IMR-90 (cell line): ENCODE data around the gene GLRX5. TPM values are rescaled to one million over a fixed set of nuclear protein-coding genes. Genes with fewer than 3 reads are reported as not detected.

Experiments used
- ATAC-seq: fragments of 200-7000 bp; cut with Tn5 transposase; 2 replicates; pipeline ENCODE4 v1.9.1; 2020; ENCODE audit warnings: low read depth, mild to moderate bottlenecking, moderate library complexity
- BruUV-seq: library from RNA; stranded (reverse); fragments of 400-500 nt; replicated peaks from 2 replicates; lab custom pipeline; 2021; lab: Mats Ljungman, UMichigan
- CTCF ChIA-PET: fragments of 300-600 bp; formaldehyde crosslinking; extraction: SDS; loops from one replicate; lab custom pipeline; 2021; ENCODE audit warnings: antibody characterized with exemption; lab: Yijun Ruan, JAX
- POLR2A ChIA-PET: fragments of 300-600 bp; sonication (Branson Sonifier 250); formaldehyde crosslinking; loops from one replicate; lab custom pipeline; 2022; ENCODE audit warnings: antibody characterized with exemption; ENCODE audit not compliant: unreplicated experiment; lab: Charles Lee
- DNase-seq: peaks from one replicate; pipeline ENCODE4 v3.0.0; 2013
- H2AFZ ChIP-seq: replicated peaks from 2 replicates; pipeline ENCODE3; 2013; ENCODE audit warnings: low read length, mild to moderate bottlenecking; ENCODE audit not compliant: poor library complexity
- H2AK5ac ChIP-seq: 2 replicates; pipeline ENCODE4 v1.6.1; 2013; ENCODE audit warnings: low read depth, low read length, inconsistent platforms
- H2AK9ac ChIP-seq: replicated peaks from 2 replicates; pipeline ENCODE3; 2013; ENCODE audit warnings: mild to moderate bottlenecking, low read depth, low read length, moderate library complexity; ENCODE audit not compliant: poor library complexity
- H2BK120ac ChIP-seq: 2 replicates; pipeline ENCODE4 v1.6.1; 2013; ENCODE audit warnings: low read depth, low read length, inconsistent platforms
- H2BK15ac ChIP-seq: 3 replicates; pipeline ENCODE4 v1.6.1; 2013; ENCODE audit warnings: low read depth, low read length, inconsistent platforms
- H2BK20ac ChIP-seq: 2 replicates; pipeline ENCODE4 v1.6.1; 2013; ENCODE audit warnings: low read depth, mild to moderate bottlenecking, inconsistent platforms, low read length, moderate library complexity
- H2BK5ac ChIP-seq: 2 replicates; pipeline ENCODE4 v1.6.1; 2013; ENCODE audit warnings: mild to moderate bottlenecking, low read depth, low read length, inconsistent platforms; ENCODE audit not compliant: poor library complexity, severe bottlenecking
- H3K14ac ChIP-seq: replicated peaks from 2 replicates; pipeline ENCODE4 v1.6.1; 2013; ENCODE audit warnings: low read depth, low read length, inconsistent platforms
- H3K18ac ChIP-seq: 2 replicates; pipeline ENCODE4 v1.6.1; 2013; ENCODE audit warnings: low read depth, low read length, control low read depth
- H3K23ac ChIP-seq: 2 replicates; pipeline ENCODE4 v1.6.1; 2013; ENCODE audit warnings: low read depth, low read length, inconsistent platforms
- H3K27ac ChIP-seq: 2 replicates; pipeline ENCODE4 v1.5.1; 2013; ENCODE audit warnings: mild to moderate bottlenecking, control low read depth, low read length; ENCODE audit not compliant: insufficient read depth
- H3K27me3 ChIP-seq: 2 replicates; pipeline ENCODE4 v1.6.1; 2013; ENCODE audit warnings: low read length; ENCODE audit not compliant: control insufficient read depth, insufficient read depth
- H3K36me3 ChIP-seq: 2 replicates; pipeline ENCODE4 v1.6.1; 2013; ENCODE audit warnings: low read length, mixed read lengths; ENCODE audit not compliant: control insufficient read depth, insufficient read depth
- H3K4ac ChIP-seq: 2 replicates; pipeline ENCODE4 v1.6.1; 2013; ENCODE audit warnings: low read depth, low read length, inconsistent platforms
- H3K4me1 ChIP-seq: 2 replicates; pipeline ENCODE4 v1.6.1; 2013; ENCODE audit warnings: low read length, mixed read lengths; ENCODE audit not compliant: control insufficient read depth, insufficient read depth
- H3K4me2 ChIP-seq: 2 replicates; pipeline ENCODE4 v1.6.1; 2013; ENCODE audit warnings: low read depth, mild to moderate bottlenecking, control low read depth, low read length, moderate library complexity
- H3K4me3 ChIP-seq: 2 replicates; pipeline ENCODE4 v1.5.1; 2013; ENCODE audit warnings: low read depth, mild to moderate bottlenecking, control low read depth, low read length, moderate library complexity; ENCODE audit not compliant: insufficient read depth
- H3K56ac ChIP-seq: 2 replicates; pipeline ENCODE4 v1.6.1; 2013; ENCODE audit warnings: low read length, inconsistent platforms; ENCODE audit not compliant: insufficient read depth; ENCODE audit errors: extremely low read depth
- H3K79me1 ChIP-seq, 2 experiments: 2 replicates each; pipeline ENCODE4 v1.6.1; 2013; ENCODE audit warnings: low read length in 2 of 2, inconsistent platforms in 1 of 2, low read depth in 1 of 2
- H3K9ac ChIP-seq: 2 replicates; pipeline ENCODE4 v1.6.1; 2013; ENCODE audit warnings: low read depth, low read length, control low read depth
- H3K9me1 ChIP-seq: 2 replicates; pipeline ENCODE4 v1.6.1; 2013; ENCODE audit warnings: low read length, inconsistent platforms; ENCODE audit not compliant: insufficient read depth
- H3K9me3 ChIP-seq: 2 replicates; pipeline ENCODE4 v1.6.1; 2013; ENCODE audit warnings: low read length; ENCODE audit not compliant: control insufficient read depth, insufficient read depth
- H4K20me1 ChIP-seq: 2 replicates; pipeline ENCODE4 v1.6.1; 2013; ENCODE audit warnings: low read length, inconsistent platforms; ENCODE audit not compliant: insufficient read depth
- H4K5ac ChIP-seq: 2 replicates; pipeline ENCODE4 v1.6.1; 2013; ENCODE audit warnings: mild to moderate bottlenecking, low read depth, low read length, control low read depth
- H4K8ac ChIP-seq, 2 experiments: 2 replicates each; pipeline ENCODE4 v1.6.1; 2013; ENCODE audit warnings: low read depth in 2 of 2, low read length in 2 of 2, control low read depth in 1 of 2, inconsistent platforms in 1 of 2
- H4K91ac ChIP-seq: 2 replicates; pipeline ENCODE4 v1.6.1; 2013; ENCODE audit warnings: low read depth, low read length, inconsistent platforms; ENCODE audit not compliant: insufficient read depth
- BHLHE40 ChIP-seq: fragments of 150-350 bp; IDR thresholded peaks from 2 replicates; pipeline ENCODE4 v1.6.1; 2016; ENCODE audit warnings: mild to moderate bottlenecking, low read depth, low read length
- CHD1 ChIP-seq: IDR thresholded peaks from 2 replicates; pipeline ENCODE4 v1.6.1; 2012; ENCODE audit warnings: low read depth, low read length, improper control_type of control experiment
- CTCF ChIP-seq: conservative IDR thresholded peaks from 2 replicates; pipeline ENCODE4 v1.5.1; 2012; ENCODE audit warnings: mild to moderate bottlenecking, low read depth, low read length, improper control_type of control experiment
- MAFK ChIP-seq: IDR thresholded peaks from 2 replicates; pipeline ENCODE4 v1.6.1; 2012; ENCODE audit warnings: low read depth, low read length, improper control_type of control experiment
- MAZ ChIP-seq: IDR thresholded peaks from 2 replicates; pipeline ENCODE4 v1.6.1; 2012; ENCODE audit warnings: low read depth, mild to moderate bottlenecking, low read length, improper control_type of control experiment, moderate library complexity, borderline replicate concordance
- NFE2L2 ChIP-seq: fragments of 150-350 bp; IDR thresholded peaks from 2 replicates; pipeline ENCODE4 v1.6.1; 2016; ENCODE audit warnings: low read depth, mild to moderate bottlenecking, low read length
- WGBS, 2 experiments: methylation state at CpG; one replicate each; pipeline versions ENCODE4 v1.1.5 to v1.1.7; 2013; ENCODE audit warnings: missing lambda C conversion rate in 2 of 2; ENCODE audit not compliant: insufficient read length in 1 of 2; ENCODE audit errors: extremely low coverage in 2 of 2; 5-methylcytosine and 5-hydroxymethylcytosine counted together
- dilution Hi-C: fragments of 300-500 bp; cut with HindIII; formaldehyde crosslinking; loops from one replicate; pipeline ENCODE4 v1.14.3; 2018; ENCODE audit warnings: low sequenced_read_pairs; ENCODE audit not compliant: unreplicated experiment
- in situ Hi-C: fragments of 300-500 bp; cut with MboI; formaldehyde crosslinking; loops from 3 replicates; pipeline ENCODE4 v1.14.3; 2019; ENCODE audit warnings: low sequenced_read_pairs, inconsistent platforms, mixed read lengths
- intact Hi-C: fragments of 100-400 bp; cut with micrococcal nuclease; formaldehyde crosslinking; loops from 2 replicates; pipeline ENCODE4 v1.10.0; 2022
- polyA plus RNA-seq, 3 experiments: library from polyadenylated mRNA; depleted of rRNA; stranded (reverse); fragments of >200 nt; gene quantifications; 2 replicates each; pipeline ENCODE4 v1.2.3, GENCODE V29; 2012; ENCODE audit warnings: low replicate concordance in 1 of 3
- total RNA-seq: library from RNA; depleted of rRNA; stranded (reverse); fragments of >200 nt; gene quantifications from 2 replicates; pipeline ENCODE4 v1.2.3, GENCODE V29; 2012

Gene GLRX5
- total and polyA plus RNA-seq, 2 of the 4 experiments (the other 2 are of a cell fraction) = 32.4 to 40.4 TPM

- H3K18ac ChIP-seq = no peak overlapping the region
- no peak overlapping the region; the same call in 1 of the 2 replicates for H2AK5ac ChIP-seq
- 0 out of 2 replicates have a peak, but pooled peaks cover 7% of the 10 kb centered on the region for H3K4me1 ChIP-seq
- ChIA-PET CTCF (interaction anchor here (0.6 kb wide), 2 partner anchors 575 to 628 kb away, joined by 6 to 8 read pairs; no protein-coding TSS in a partner anchor), POLR2A (no interaction called here)
- DNase-seq (no peak), ATAC-seq (no peak)
- no peaks in the 10 kb centered on the region for H3K27me3 ChIP-seq
- no peak overlapping the region for H3K14ac ChIP-seq
- no peak overlapping the region for H3K4me3 ChIP-seq
- H2AFZ ChIP-seq = no peak overlapping the region
- H3K79me1 ChIP-seq = peaks cover 45 to 66% of the 10 kb centered on the region in 2 experiments
- in situ Hi-C loops (loop anchor here (10.0 to 25.0 kb wide), 2 partner anchors 554 to 722 kb away; partner anchors contain the start of gene BDKRB1), intact Hi-C loops (no loop called here), dilution Hi-C loops (no loop called here)
- no peak overlapping the region for H3K56ac ChIP-seq
- H4K20me1 ChIP-seq = peaks cover 42% of the 10 kb centered on the region
- H4K8ac ChIP-seq = no peak overlapping the region
- H4K91ac ChIP-seq = no peak overlapping the region
- no peak overlapping the region for H2BK20ac ChIP-seq
- TF ChIP-seq MAFK (no peak), CHD1 (no peak), MAZ (no peak), BHLHE40 (no peak), NFE2L2 (no peak), CTCF (no peak)
- H2BK120ac ChIP-seq = no peak overlapping the region
- no peak overlapping the region for H3K23ac ChIP-seq
- H3K36me3 ChIP-seq = peaks cover 2% of the 10 kb centered on the region; the same call in 1 of the 2 replicates
- no peaks in the 10 kb centered on the region for H3K9me3 ChIP-seq
- no peak overlapping the region for H2AK9ac ChIP-seq
- H3K4me2 ChIP-seq = no peak overlapping the region
- no peak overlapping the region for H2BK5ac ChIP-seq
- BruUV-seq = no TSS peak
- H3K27ac ChIP-seq = no peak overlapping the region
- no peak overlapping the region for H4K5ac ChIP-seq
- peaks cover 14% of the 10 kb centered on the region for H3K9me1 ChIP-seq
- H2BK15ac ChIP-seq = no peak overlapping the region
- H3K4ac ChIP-seq = no peak overlapping the region
- WGBS, 2 experiments = no CpG with 5 or more reads among the region's 6 CpGs
- H3K9ac ChIP-seq = no peak overlapping the region
Measured at GRCh38 chr14:95540236-95540855, 5.5 kb downstream of the GLRX5 start.
